Kidney (tissue), 14 donors: ENCODE results near the gene PPP1R14D. TPM values are rescaled to one million over a fixed set of nuclear protein-coding genes. Genes with fewer than 3 reads are reported as not detected.

Experiments used
- DNase-seq, 5 donors: peaks; one replicate each; pipeline ENCODE4 v3.0.0-alpha.2; 2013 to 2020
- FAIRE-seq: peaks from 2 replicates; lab custom pipeline; 2012; peaks lifted over from hg19 to GRCh38; lab: Jason Lieb, UNC
- H3K27ac ChIP-seq, 2 donors: one replicate each; pipeline ENCODE4 v1.7.0; 2013; ENCODE audit warnings: low read depth in 2 of 2, low read length in 2 of 2, inconsistent platforms in 1 of 2
- H3K27me3 ChIP-seq: one replicate; pipeline ENCODE4 v1.7.1; 2013; ENCODE audit warnings: low read length, inconsistent platforms; ENCODE audit not compliant: control insufficient read depth, insufficient read depth
- H3K36me3 ChIP-seq, 3 donors: one replicate each; pipeline versions ENCODE4 v1.7.0 to v1.7.1; 2013; ENCODE audit warnings: low read length in 3 of 3, control low read depth in 1 of 3, inconsistent platforms in 1 of 3; ENCODE audit not compliant: insufficient read depth in 3 of 3, control insufficient read depth in 2 of 3
- H3K4me1 ChIP-seq, 3 donors: one replicate each; pipeline versions ENCODE4 v1.7.0 to v1.7.1; 2013; ENCODE audit warnings: low read length in 3 of 3, inconsistent platforms in 1 of 3, low read depth in 1 of 3; ENCODE audit not compliant: control insufficient read depth in 2 of 3, insufficient read depth in 2 of 3
- H3K4me3 ChIP-seq, 3 donors: one replicate each; pipeline versions ENCODE4 v1.7.0 to v1.8.1; 2013; ENCODE audit warnings: low read length in 3 of 3, control low read depth in 1 of 3, inconsistent platforms in 1 of 3
- H3K9ac ChIP-seq, 3 donors: one replicate each; pipeline versions ENCODE4 v1.7.0 to v1.7.1; 2013; ENCODE audit warnings: low read length in 3 of 3, control low read depth in 1 of 3, inconsistent platforms in 1 of 3
- H3K9me3 ChIP-seq, 3 donors: one replicate each; pipeline versions ENCODE4 v1.7.0 to v1.7.1; 2013; ENCODE audit warnings: low read length in 3 of 3, control low read depth in 1 of 3, inconsistent platforms in 1 of 3; ENCODE audit not compliant: control insufficient read depth in 2 of 3, insufficient read depth in 1 of 3
- CTCF ChIP-seq: IDR thresholded peaks from 3 replicates; pipeline ENCODE4 v1.5.1; 2012; ENCODE audit warnings: mild to moderate bottlenecking, moderate library complexity, borderline replicate concordance; ENCODE audit not compliant: insufficient read depth; ENCODE audit errors: extremely low read depth
- intact Hi-C: fragments of 100-400 bp; cut with DNase I; formaldehyde crosslinking; loops from one replicate; pipeline ENCODE4 v1.11.1; 2022
- polyA plus RNA-seq: library from polyadenylated mRNA; stranded (reverse); fragments of 350-450 nt; fragmentation: Illumina TruSeq; extraction: RNeasy Lipid Tissue Mini Kit (QIAGEN cat#74804); gene quantifications from one replicate; pipeline ENCODE4 v1.2.3, GENCODE V29; 2014; ENCODE audit warnings: low read depth, low replicate concordance; ENCODE audit not compliant: insufficient read depth
- total RNA-seq: library from RNA; stranded (reverse); fragmentation: NEBNext Ultra II Directional; extraction: Animal tissue kit (Norgen Biotek cat#: 25700); gene quantifications from one replicate; pipeline ENCODE4 v1.2.1, GENCODE V29; 2021
- donor health status: control.
- donor health status: control.
- donor health status: control.
- donor health status: control.
- donor health status: control.
- donor health status: DM: yes; HTN: yes; CAD: no.
- donor health status: Normal renal cell carcinoma (clear cell type).

The PPP1R14D gene
- total and polyA plus RNA-seq, 2 donors from 2014 or later, result 4.0 TPM; not detected in 1

GRCh38 chr15:40782609-40783227 is 45.8 kb downstream of the PPP1R14D start:
- TF ChIP-seq CTCF, result peak; percentile 84
- Histone ChIP-seq H3K27ac (no peak overlapping the region), H3K9me3 (no peaks in the 10 kb centered on the region), H3K36me3 (peaks cover 0 to 15% (median 9%) of the 10 kb centered on the region in 3 donors), H3K4me3 (no peak overlapping the region), H3K4me1 (peaks cover 1 to 26% (median 16%) of the 10 kb centered on the region in 3 donors), H3K27me3 (no peaks in the 10 kb centered on the region), H3K9ac (no peak overlapping the region)
- intact Hi-C loops, result no loop called here
- DNase-seq, result peak; percentile 82 to 91 (median 84)
- FAIRE-seq, result no peak

- H3K36me3 ChIP-seq, result peaks cover 0 to 60% (median 28%) of the 10 kb centered on the region in 3 donors
- H3K9me3 ChIP-seq, result no peaks in the 10 kb centered on the region
- no peaks in the 10 kb centered on the region for H3K4me1 ChIP-seq
- DNase-seq, result peak in 1 of 5 donors; percentile 85
- TF ChIP-seq CTCF, result no peak
- H3K9ac ChIP-seq, result no peak overlapping the region
- no peak for FAIRE-seq
- H3K27ac ChIP-seq, result no peak overlapping the region
- intact Hi-C loops, result no loop called here
- H3K27me3 ChIP-seq, result no peaks in the 10 kb centered on the region
- H3K4me3 ChIP-seq, result no peak overlapping the region
These were observed 51.9 kb downstream of the PPP1R14D start for GRCh38 chr15:40776537-40777141.

- Histone ChIP-seq H3K36me3 (peaks cover 0 to 60% (median 30%) of the 10 kb centered on the region in 3 donors), H3K9me3 (no peaks in the 10 kb centered on the region), H3K27ac (no peak overlapping the region), H3K4me3 (no peak overlapping the region), H3K27me3 (no peaks in the 10 kb centered on the region), H3K4me1 (no peaks in the 10 kb centered on the region), H3K9ac (no peak overlapping the region)
- FAIRE-seq, result no peak
- DNase-seq, result no peak
- intact Hi-C loops, result no loop called here
- TF ChIP-seq CTCF, result no peak
These were observed 52.6 kb downstream of the PPP1R14D start for GRCh38 chr15:40775740-40776536.
